Measurements from ENCODE around the gene TIMP3. TPM values are rescaled to one million over a fixed set of nuclear protein-coding genes. Genes with fewer than 3 reads are reported as not detected.

Gene TIMP3
- polyA plus RNA-seq, 3 donors, result 106 to 130 (median 121) TPM

DNA sequence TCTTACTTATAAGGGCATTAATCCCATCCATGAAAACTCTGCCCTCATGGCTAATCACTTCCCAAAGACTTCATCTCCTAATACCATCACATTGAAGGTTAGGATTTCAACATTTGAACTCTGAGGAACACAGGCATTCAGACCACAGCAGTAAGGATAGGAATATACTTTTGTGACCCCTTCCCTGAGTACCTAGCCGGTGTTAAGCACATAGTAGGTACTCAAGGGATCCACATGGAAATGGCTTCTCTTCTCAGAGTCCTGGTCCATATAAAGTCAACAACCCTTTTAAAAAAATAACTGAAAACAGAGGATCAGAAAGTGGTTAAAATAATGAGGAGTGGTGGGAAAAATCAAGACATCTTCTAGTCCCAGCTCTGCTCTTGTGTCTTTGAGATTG is 78.0 kb downstream of the TIMP3 start:
- DNase-seq, result no peak

GRCh38 chr22:32880061-32880460 is 78.6 kb downstream of the TIMP3 start:
- no peak for DNase-seq

DNA sequence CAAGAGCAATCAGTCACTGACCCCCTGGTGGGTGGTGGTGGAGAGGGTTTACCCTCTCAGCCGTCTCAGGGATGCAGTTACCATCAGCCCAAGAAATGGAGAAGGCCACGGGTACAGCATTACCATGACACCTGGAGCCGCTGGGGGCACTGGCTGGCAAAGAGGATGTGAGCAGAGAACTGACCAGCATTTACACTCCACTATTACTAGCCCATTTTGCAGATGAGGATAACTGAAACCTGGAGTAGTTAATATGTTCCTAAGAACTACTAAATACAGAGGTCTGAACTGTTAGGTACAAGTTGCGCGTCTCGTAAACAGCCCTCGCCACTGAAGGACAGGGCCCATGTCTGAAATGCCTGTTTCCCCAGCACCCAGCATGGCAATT is 79.0 kb downstream of the TIMP3 start:
- no peak for DNase-seq

GRCh38 chr22:32880893-32881596 is 79.5 kb downstream of the TIMP3 start:
- DNase-seq, result peak; percentile 88

DNA sequence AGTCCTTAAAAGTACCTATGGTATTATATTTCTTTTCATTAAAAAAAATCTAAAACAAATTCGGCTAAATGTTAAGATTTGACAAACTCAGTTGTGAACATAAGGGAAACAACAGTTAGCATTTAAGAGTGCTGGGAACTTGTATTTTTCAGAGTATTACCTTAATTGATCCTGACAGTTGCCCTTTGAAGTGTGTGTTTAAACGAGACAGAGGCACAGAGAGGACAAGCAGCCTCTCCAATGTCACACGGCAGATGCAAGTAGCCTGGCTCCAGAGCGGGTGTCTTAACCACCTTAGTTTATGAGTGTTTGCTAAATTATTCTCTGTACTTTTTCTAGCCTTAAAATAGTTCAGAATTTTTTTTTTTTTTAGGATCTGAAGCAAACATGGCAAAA is 80.9 kb downstream of the TIMP3 start:
- DNase-seq, result no peak

DNA sequence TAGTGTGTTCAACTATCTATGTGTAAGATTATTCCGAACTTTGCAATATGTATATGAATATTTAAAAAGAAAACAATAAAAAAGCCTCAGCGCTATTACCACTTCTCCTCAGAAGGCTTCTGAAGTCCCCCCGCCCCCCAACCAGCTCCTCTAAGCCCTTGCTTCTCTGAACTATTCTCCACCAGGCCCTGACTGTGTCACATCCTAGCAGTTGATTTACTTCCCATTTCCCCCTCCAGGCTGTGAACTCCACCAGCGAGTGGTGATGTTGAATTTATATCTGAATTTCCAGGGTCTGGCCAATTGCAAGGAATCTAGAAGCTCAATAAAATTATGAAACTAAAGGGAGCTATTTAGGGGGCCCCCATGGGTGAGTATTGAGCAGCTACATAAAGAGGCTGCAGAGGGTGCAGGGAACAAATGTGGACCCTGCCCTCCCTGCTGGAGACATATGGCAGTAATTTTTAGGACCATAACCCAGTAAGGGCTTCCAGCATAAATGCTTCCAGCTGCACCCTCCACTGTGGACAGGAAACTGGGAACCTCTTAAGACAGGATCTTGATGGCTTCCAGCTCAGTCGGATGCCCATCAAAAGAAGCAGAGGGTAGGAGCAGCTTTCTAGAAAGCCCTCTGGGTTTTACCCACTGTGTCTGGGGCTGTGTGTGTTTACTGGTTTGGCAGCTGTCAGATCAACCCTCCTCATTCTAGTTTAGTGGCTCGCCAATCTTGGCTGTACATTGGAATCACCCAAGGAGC is 81.4 kb downstream of the TIMP3 start:
- DNase-seq, result no peak

DNA sequence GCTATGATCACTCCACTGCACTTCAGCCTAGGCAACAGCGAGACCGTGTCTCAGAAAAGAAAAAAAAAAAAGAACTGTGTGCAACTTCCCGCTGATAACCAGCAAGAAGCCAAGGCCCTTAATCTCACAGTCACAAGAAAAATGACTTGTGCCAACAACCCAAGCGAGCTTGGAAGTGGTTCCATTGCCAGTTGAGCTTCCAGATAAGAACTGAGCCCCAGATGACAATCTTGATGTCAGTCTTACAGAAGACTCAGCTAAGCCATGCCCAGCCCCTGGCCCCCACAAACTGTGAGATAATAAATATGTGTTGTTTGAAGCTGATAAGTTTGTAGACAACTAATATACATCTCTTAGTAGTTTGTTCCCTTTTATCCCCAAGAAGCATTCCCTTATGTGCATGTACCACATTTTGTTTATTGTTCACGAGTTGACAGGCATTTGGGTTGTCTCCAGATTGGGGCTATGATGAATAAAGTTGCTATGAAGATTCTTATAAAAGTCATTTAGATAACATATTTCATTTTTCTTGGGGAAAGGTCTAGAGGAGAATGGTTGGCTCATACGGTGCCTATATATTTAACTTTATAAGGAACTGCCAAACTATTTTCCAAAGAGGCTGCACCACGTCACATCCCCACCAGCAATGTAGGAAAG is 85.9 kb downstream of the TIMP3 start:
- no peak for DNase-seq

DNA sequence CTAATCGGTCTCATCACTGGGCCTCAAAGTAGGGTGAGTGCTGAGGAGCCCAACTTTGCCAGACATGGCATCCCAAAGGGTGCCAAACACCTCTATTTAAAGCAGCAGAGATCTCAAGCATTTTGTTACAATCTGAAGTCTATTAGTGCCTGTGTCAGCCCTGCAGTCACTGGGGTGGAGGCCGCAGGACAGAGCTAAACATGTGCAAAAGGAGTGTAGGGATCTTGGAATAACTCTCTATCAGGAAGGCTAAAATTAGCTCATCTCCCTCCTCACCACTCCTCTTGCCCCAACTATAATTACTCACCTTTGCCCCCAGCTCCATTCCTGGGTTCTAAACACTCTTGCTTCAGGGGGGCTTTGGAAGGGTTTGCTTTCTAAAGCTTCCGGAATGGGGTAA is 87.5 kb downstream of the TIMP3 start:
- DNase-seq, result no peak

DNA sequence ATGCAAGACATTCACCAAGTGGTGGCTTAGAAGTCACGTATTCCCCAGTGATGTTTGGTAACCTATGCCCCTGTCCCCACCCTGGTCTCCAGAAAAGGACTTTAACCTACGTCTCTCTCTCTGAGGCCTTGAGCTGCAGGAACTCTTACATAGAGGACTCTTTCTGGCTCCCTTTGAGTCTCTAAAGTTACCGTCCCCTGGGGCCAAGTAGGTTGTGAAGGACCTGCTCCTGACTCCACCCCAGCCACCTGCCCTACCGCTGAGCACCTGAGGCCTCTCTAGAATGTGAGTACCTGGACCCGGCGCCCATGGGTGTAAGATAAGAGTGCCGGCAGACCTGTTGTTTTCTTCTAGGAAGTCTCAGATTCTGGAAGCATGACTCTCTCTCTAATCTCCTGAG is 95.4 kb downstream of the TIMP3 start:
- DNase-seq, result no peak

DNA sequence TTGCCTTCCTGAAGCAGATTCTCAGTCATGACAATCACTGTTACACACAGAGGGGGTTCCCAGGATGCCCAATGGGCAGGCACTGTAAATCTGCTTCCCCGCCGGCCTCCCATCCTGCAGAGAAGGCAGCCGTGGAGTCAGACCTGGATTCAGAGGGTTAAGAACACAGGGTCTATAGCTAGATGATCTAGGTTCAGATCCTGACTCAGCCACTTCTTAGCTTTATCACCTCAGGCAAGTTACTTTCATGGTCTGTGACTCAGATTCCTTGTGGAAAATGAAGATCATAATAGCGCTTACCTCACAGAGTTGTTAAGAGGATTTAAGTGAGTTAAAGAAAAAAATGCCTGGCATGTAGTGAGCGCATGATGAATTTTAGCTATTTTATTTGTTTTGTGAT is 95.9 kb downstream of the TIMP3 start:
- no peak for DNase-seq

DNA sequence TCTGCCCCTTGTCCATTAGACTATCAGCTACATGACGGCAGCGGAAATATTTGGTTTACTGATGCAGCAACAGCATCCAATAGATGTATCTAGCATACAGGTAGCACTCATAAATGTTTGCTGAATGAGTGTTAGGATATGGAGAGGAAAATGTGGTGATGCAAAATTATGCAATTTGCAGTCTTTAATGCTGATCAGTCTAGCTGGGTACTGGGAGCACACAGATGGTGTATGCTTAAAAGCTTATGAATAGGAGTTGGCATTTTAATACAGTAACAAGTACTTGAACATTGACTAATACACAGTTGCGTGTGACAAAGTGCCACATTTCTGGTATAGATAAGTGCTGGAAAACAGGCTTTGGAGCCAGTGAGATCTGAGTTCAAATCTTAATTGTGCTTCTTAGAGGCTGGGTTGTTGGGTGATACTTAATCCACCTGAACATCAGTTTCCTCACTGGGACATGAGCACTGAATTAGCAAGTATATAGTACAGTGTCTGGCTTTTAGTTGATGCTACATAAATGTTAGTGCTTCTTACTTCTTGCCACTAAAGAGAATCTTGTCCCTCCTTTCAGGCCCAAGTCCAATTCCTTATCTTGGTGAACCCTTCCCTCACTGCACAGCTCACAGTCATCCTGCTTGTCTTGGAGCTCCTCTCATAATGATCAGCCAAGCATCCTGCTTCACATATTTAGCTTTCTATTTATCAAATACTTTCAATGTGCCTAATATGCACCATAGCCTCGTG is 99.6 kb downstream of the TIMP3 start:
- DNase-seq, result no peak

- no peak for DNase-seq
Measured at GRCh38 chr22:32901925-32902324, 100.4 kb downstream of the TIMP3 start.

DNA sequence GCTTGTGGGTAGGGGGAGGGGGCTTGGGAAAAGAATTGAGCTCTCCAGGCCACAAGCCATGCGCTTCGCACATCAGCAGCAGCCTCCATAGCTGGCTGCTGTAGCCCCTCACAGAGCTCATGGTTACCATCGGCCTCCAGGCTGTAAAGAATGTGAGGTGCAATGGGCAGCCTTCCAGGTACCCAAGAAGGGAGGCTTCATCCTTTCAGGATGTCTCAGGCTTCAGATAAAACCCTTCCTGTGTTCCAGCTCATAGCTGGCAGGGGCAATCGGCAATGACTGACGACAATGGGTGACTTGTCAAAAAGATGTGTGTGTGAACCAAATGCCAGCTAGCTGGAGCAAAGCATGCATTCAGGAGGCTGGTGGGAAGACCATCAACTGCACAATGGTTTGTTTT is 102.0 kb downstream of the TIMP3 start:
- DNase-seq, result no peak

GRCh38 chr22:32904044-32904443 is 102.5 kb downstream of the TIMP3 start:
- DNase-seq, result no peak

DNA sequence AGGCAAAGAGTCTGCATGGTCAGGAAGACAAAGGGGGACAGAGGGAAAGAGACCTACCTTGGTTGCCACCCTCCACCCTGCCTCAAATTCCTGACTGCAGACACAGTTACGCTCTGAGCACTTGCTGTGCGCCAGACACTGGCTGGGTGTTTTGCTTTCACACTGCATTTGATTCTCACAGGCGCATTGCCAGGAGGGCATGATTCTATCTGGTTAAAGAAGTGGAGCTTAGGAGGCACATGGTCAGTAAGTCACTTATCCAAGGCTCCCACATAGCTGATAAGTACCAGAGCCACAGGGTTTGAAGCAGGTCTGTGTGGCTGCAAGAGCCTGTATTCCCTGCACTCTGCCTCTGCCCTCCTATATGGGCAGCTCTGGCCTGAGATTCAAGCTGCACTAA is 103.9 kb downstream of the TIMP3 start:
- no peak for DNase-seq

DNA sequence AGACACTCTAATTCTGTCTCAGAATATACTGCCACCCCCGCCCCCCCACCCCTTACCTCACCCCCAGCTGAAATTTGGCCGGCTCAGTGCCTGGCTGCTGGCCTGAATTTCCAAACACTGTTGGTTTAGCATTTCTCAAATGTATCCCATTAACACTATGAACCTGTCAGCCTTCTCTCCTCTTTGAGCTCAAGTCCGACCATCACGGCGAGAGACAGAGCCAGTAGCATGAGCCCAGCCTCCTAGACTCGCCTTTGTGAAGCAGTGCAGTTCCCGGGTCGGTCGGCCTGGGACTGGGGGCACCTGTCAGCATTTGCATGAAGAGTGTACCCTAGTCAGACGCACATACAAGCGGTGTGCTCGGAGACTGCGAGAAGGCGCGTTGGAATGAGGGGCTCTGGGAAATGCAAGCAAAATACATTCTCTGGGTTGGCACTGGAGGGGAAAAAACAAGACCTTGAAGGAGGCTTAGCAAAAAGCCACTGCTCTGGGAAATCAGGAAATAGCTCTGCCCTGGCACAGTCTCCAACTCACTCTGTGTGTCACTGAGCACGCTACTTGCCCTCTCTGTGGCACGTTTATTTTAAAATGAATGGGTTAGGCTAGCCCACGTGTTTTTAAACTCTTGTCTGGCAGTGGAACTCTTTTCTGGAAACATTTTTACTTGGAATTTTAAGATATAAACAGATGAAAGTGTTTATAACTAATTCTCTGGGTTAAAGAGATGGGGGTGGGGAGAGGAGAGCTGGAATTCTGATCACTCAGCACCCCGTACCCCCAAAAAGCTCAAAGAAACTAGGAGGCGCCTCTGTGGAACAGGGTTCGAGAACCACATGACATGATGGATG is 108.3 kb downstream of the TIMP3 start:
- DNase-seq, result no peak

GRCh38 chr22:32910429-32910772 is 108.9 kb downstream of the TIMP3 start:
- no peak for DNase-seq

DNA sequence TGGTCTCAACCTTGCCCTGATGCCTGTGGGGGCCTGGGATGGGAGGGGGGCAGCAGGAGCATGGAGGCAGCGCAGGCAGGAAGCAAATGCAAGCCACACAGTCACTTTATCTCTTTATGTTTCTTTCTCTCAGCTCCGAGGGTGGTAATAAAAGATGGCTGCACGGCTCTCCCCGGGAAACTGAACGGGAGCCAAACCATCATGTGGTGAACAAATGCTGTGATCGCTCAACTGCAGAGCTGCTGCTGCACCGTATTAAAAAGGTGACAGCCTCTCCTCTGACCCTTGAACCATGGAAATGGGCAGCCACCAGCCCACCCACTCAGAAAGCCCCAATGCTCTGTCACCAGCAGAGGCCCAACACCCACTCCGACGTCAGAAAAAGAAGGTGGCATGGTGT is 110.0 kb downstream of the TIMP3 start:
- DNase-seq, result no peak
